ENCODE data around the gene DOCK2.

DOCK2 gene

DNA sequence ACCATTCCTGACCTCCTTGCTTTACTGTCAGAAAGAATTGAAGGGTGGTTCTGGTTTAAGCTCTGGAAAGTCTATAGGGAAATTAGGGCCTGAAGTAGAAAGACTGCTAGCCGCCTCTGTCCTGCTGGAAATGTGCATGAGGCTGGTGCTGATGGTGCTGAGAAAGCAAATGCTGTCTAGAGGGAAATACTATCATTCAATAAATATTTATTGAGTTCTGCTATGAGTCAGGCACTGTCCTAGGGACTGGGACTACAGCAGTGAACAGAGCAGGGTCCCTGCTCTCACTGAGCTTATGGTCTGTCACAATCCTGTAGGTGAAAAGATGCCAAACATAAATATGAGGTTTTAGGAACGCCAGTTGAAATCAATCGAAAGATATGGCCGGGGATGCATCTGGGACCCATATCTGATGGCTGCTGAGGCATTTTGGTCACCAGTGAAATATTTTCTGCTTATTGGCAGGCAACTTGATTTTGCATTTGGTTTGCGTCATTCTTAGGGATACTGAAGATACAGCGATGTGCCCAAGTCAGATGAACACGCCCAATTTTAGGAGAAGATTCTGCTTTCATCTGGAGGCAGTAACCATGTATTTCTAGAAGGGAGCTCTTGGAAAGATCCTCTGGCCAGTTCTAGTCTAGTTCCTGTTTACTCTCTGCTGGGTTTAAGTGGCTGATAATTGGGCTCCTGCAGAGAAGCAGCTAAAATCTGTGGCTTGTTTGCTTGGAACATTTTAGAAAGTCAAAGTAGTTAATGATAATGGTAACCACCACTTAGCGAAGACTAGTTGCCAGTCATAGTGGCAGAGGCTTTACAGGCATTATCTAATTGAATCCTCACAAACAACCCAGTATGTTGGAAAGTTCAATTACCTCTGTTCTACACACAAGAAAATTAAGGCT is 269.9 kb downstream of the DOCK2 start:
- Histone ChIP-seq H3K36me3 (no peaks in the 10 kb centered on the region), H3K27ac (no peak overlapping the region), H3K4me1 (no peaks in the 10 kb centered on the region), H3K27me3 (no peaks in the 10 kb centered on the region), H3K9me3 (no peaks in the 10 kb centered on the region), H3K4me3 (no peak overlapping the region)
- no peak for DNase-seq
- TF ChIP-seq, protein P1, sequence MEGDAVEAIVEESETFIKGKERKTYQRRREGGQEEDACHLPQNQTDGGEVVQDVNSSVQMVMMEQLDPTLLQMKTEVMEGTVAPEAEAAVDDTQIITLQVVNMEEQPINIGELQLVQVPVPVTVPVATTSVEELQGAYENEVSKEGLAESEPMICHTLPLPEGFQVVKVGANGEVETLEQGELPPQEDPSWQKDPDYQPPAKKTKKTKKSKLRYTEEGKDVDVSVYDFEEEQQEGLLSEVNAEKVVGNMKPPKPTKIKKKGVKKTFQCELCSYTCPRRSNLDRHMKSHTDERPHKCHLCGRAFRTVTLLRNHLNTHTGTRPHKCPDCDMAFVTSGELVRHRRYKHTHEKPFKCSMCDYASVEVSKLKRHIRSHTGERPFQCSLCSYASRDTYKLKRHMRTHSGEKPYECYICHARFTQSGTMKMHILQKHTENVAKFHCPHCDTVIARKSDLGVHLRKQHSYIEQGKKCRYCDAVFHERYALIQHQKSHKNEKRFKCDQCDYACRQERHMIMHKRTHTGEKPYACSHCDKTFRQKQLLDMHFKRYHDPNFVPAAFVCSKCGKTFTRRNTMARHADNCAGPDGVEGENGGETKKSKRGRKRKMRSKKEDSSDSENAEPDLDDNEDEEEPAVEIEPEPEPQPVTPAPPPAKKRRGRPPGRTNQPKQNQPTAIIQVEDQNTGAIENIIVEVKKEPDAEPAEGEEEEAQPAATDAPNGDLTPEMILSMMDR (IDR thresholded peaks at IDR 0.05) = no peak
- intact Hi-C loops (cut with DNase I; ENCODE audit: low total_unique reads) = no loop called here

DNA sequence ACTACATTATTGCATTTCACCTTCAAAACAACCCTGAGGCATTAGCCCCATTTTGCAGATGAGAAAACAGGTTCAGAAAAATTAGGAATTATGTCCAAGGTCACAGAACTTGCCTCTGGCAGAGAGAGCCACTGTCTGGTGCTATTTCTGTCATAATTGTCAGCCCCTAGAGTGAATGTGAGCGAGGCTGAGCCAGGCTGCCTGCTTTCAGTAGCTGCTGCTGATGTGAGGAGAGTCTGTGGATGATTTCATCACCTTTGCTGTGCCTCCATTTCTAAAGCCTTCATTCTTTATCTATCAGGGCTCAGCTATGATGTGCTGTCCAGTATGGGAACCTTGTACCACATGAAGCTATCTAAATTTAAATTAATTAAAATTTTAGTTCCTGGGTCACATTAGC is 271.8 kb downstream of the DOCK2 start:
- Histone ChIP-seq H3K9me3 (no peaks in the 10 kb centered on the region), H3K36me3 (no peaks in the 10 kb centered on the region), H3K4me3 (no peak overlapping the region), H3K27ac (no peak overlapping the region), H3K27me3 (no peaks in the 10 kb centered on the region), H3K4me1 (no peaks in the 10 kb centered on the region)
- intact Hi-C loops (cut with DNase I; ENCODE audit: low total_unique reads) = no loop called here
- DNase-seq = no peak
- TF ChIP-seq, protein P1 (IDR thresholded peaks at IDR 0.05) = no peak

DNA sequence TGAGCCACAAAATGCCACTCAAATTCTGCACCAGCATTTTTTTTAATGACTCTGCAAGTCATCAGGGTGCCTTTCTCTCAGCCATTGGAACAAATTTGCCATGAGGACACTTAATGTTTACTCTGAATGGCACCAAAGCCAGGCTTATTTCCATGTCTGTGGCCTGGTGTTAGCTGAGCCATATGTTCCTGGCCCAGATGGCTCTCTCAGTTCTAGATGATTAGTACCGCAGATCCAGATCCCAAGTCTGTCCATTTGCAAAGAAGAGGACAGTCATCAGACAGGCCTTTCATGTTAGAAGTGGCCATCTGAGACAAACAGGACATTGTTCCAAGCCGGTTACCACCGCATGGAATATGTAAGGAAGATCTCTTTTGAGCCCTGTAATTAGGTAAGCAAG is 272.9 kb downstream of the DOCK2 start:
- H3K4me3 ChIP-seq = no peak overlapping the region
- TF ChIP-seq, protein P1 (IDR thresholded peaks at IDR 0.05) = no peak
- no peaks in the 10 kb centered on the region for H3K36me3 ChIP-seq
- H3K27me3 ChIP-seq = no peaks in the 10 kb centered on the region
- DNase-seq = no peak
- no peaks in the 10 kb centered on the region for H3K9me3 ChIP-seq
- H3K4me1 ChIP-seq = no peaks in the 10 kb centered on the region
- no peak overlapping the region for H3K27ac ChIP-seq
- intact Hi-C loops (cut with DNase I; ENCODE audit: low total_unique reads) = no loop called here

- H3K4me1 ChIP-seq = no peaks in the 10 kb centered on the region
- no peaks in the 10 kb centered on the region for H3K36me3 ChIP-seq
- no peaks in the 10 kb centered on the region for H3K27me3 ChIP-seq
- TF ChIP-seq, protein P1 (IDR thresholded peaks at IDR 0.05) = no peak
- no peak overlapping the region for H3K4me3 ChIP-seq
- no peak for DNase-seq
- no peak overlapping the region for H3K27ac ChIP-seq
- H3K9me3 ChIP-seq = no peaks in the 10 kb centered on the region
- intact Hi-C loops (cut with DNase I; ENCODE audit: low total_unique reads) = no loop called here
Observed at GRCh38 chr5:169910393-169910792, 273.3 kb downstream of the DOCK2 start.

- TF ChIP-seq, protein P1 (IDR thresholded peaks at IDR 0.05) = no peak
- intact Hi-C loops (cut with DNase I; ENCODE audit: low total_unique reads) = no loop called here
- no peaks in the 10 kb centered on the region for H3K36me3 ChIP-seq
- H3K4me3 ChIP-seq = no peak overlapping the region
- DNase-seq = no peak
- H3K4me1 ChIP-seq = no peaks in the 10 kb centered on the region
- H3K27ac ChIP-seq = no peak overlapping the region
- H3K9me3 ChIP-seq = no peaks in the 10 kb centered on the region
- no peaks in the 10 kb centered on the region for H3K27me3 ChIP-seq
Observed at GRCh38 chr5:169911448-169912212, 274.6 kb downstream of the DOCK2 start.

Data from tibial artery (tissue), 4 donors.